SIG-M5 (cell line): ENCODE data around the gene UNC13C.

ENCODE experiments used
- DNase-seq: peaks from one replicate; lab custom pipeline; 2025; lab: John Stamatoyannopoulos, UW

The UNC13C gene

GRCh38 chr15:54026258-54026657 lies 48.0 kb downstream of the UNC13C start:
- DNase-seq = no peak

- DNase-seq = no peak
These were observed 48.6 kb downstream of the UNC13C start for GRCh38 chr15:54026891-54027290.

- DNase-seq = no peak
These were observed 50.8 kb downstream of the UNC13C start for GRCh38 chr15:54029081-54029480.

GRCh38 chr15:54032066-54032465 lies 53.8 kb downstream of the UNC13C start:
- no peak for DNase-seq

GRCh38 chr15:54033356-54033860 lies 55.2 kb downstream of the UNC13C start:
- DNase-seq = no peak

- DNase-seq = no peak
These were observed 55.7 kb downstream of the UNC13C start for GRCh38 chr15:54033869-54034458.

GRCh38 chr15:54035616-54036015 lies 57.4 kb downstream of the UNC13C start:
- no peak for DNase-seq

GRCh38 chr15:54045397-54045796 lies 67.2 kb downstream of the UNC13C start:
- no peak for DNase-seq

- DNase-seq = no peak
These were observed 67.9 kb downstream of the UNC13C start for GRCh38 chr15:54046093-54046492.

GRCh38 chr15:54064365-54064764 lies 86.1 kb downstream of the UNC13C start:
- no peak for DNase-seq

- DNase-seq = no peak
These were observed 88.2 kb downstream of the UNC13C start for GRCh38 chr15:54066403-54066802.

GRCh38 chr15:54082836-54083492 lies 104.7 kb downstream of the UNC13C start:
- no peak for DNase-seq

GRCh38 chr15:54083501-54083900 lies 105.3 kb downstream of the UNC13C start:
- no peak for DNase-seq

- DNase-seq = no peak
These were observed 105.8 kb downstream of the UNC13C start for GRCh38 chr15:54083991-54084390.

GRCh38 chr15:54088837-54089236 lies 110.6 kb downstream of the UNC13C start:
- DNase-seq = no peak

GRCh38 chr15:54089776-54090175 lies 111.5 kb downstream of the UNC13C start:
- DNase-seq = no peak

- no peak for DNase-seq
These were observed 113.4 kb downstream of the UNC13C start for GRCh38 chr15:54091651-54092050.

- no peak for DNase-seq
These were observed 116.4 kb downstream of the UNC13C start for GRCh38 chr15:54094661-54095060.

- DNase-seq = no peak
These were observed 118.8 kb downstream of the UNC13C start for GRCh38 chr15:54097019-54097418.

GRCh38 chr15:54099010-54099409 lies 120.8 kb downstream of the UNC13C start:
- DNase-seq = no peak

GRCh38 chr15:54101664-54102270 lies 123.5 kb downstream of the UNC13C start:
- DNase-seq = no peak

- no peak for DNase-seq
These were observed 124.5 kb downstream of the UNC13C start for GRCh38 chr15:54102704-54103103.

GRCh38 chr15:54109014-54109413 lies 130.8 kb downstream of the UNC13C start:
- no peak for DNase-seq
